ENCODE measurements around the gene SMYD5.

GRCh38 chr2:73227086-73227485, 13.0 kb downstream of the SMYD5 start:
- TF ChIP-seq CTCF (tag by site-specific recombination; IDR thresholded peaks at IDR 0.05) = no peak
- no peak for TF ChIP-seq YY1 (tag by site-specific recombination; IDR thresholded peaks at IDR 0.05)
- no peak for TF ChIP-seq ZNF768 (tag by site-specific recombination; IDR thresholded peaks at IDR 0.05)
- TF ChIP-seq ZBTB20 (tag by site-specific recombination; IDR thresholded peaks at IDR 0.05) = no peak
- TF ChIP-seq TCF7L2 (IDR thresholded peaks at IDR 0.05; ENCODE audit: borderline replicate concordance, low read depth, low read length) = no peak
- TF ChIP-seq SALL2 (tag by site-specific recombination; IDR thresholded peaks at IDR 0.05; ENCODE audit: borderline replicate concordance) = no peak
- TF ChIP-seq ZFP41 (tag by site-specific recombination; IDR thresholded peaks at IDR 0.05; ENCODE audit: borderline replicate concordance) = no peak
- no peak for TF ChIP-seq SP2 (tag by site-specific recombination; IDR thresholded peaks at IDR 0.05)
- TF ChIP-seq ZNF266 (tag by site-specific recombination; IDR thresholded peaks at IDR 0.05; ENCODE audit: low read depth) = no peak
- no peak for TF ChIP-seq ZBTB7A (tag by site-specific recombination; IDR thresholded peaks at IDR 0.05; ENCODE audit: low read depth)
- no peak for TF ChIP-seq ZNF629 (tag by site-specific recombination; IDR thresholded peaks at IDR 0.05)
- no peak for TF ChIP-seq ZNF26 (tag by site-specific recombination; IDR thresholded peaks at IDR 0.05)
- no peak for TF ChIP-seq ZNF660 (tag by site-specific recombination; IDR thresholded peaks at IDR 0.05)
